Smooth muscle cell (in vitro differentiated cells): ENCODE data around the gene ZSCAN1. TPM values are rescaled to one million over a fixed set of nuclear protein-coding genes. Genes with fewer than 3 reads are reported as not detected.

ENCODE experiments used
- DNase-seq: peaks from one replicate; lab custom pipeline; 2025; ENCODE audit not compliant: unreplicated experiment; lab: John Stamatoyannopoulos, UW
- H2AFZ ChIP-seq: fragments of 200-600 bp; sonication (generic); 2 replicates; pipeline ENCODE4 v1.6.0; 2016; ENCODE audit warnings: antibody characterized with exemption, low read depth, mild to moderate bottlenecking
- H3F3A ChIP-seq: fragments of 200-600 bp; sonication (generic); 2 replicates; pipeline ENCODE4 v1.6.0; 2017; ENCODE audit warnings: antibody characterized with exemption, low read depth
- H3K27ac ChIP-seq: fragments of 200-600 bp; sonication (generic); 2 replicates; pipeline ENCODE4 v1.5.1; 2016; ENCODE audit warnings: low read depth, mild to moderate bottlenecking
- H3K27me3 ChIP-seq: fragments of 200-600 bp; sonication (generic); 2 replicates; pipeline ENCODE4 v1.6.1; 2016; ENCODE audit warnings: low read depth, mild to moderate bottlenecking
- H3K36me3 ChIP-seq: fragments of 200-600 bp; sonication (generic); 2 replicates; pipeline ENCODE4 v1.5.1; 2016; ENCODE audit warnings: low read depth
- H3K4me1 ChIP-seq: fragments of 200-600 bp; sonication (generic); 2 replicates; pipeline ENCODE4 v1.5.1; 2016; ENCODE audit warnings: low read depth
- H3K4me2 ChIP-seq: fragments of 200-600 bp; sonication (generic); 2 replicates; pipeline ENCODE4 v1.6.0; 2016; ENCODE audit warnings: mild to moderate bottlenecking
- H3K4me3 ChIP-seq: fragments of 200-600 bp; sonication (generic); 2 replicates; pipeline ENCODE4 v1.5.1; 2016; ENCODE audit warnings: mild to moderate bottlenecking
- H3K79me2 ChIP-seq: fragments of 200-600 bp; sonication (generic); 2 replicates; pipeline ENCODE4 v1.6.0; 2016; ENCODE audit warnings: low read depth, mild to moderate bottlenecking
- H3K9ac ChIP-seq: fragments of 200-600 bp; sonication (generic); 2 replicates; pipeline ENCODE4 v1.6.0; 2016; ENCODE audit warnings: low read depth
- H3K9me3 ChIP-seq: fragments of 200-600 bp; sonication (generic); replicated peaks from 2 replicates; pipeline ENCODE4 v1.5.1; 2016; ENCODE audit warnings: low read depth
- H4K20me1 ChIP-seq: fragments of 200-600 bp; sonication (generic); 2 replicates; pipeline ENCODE4 v1.6.0; 2016; ENCODE audit warnings: low read depth
- CTCF ChIP-seq: fragments of 200-600 bp; sonication (generic); IDR thresholded peaks from 2 replicates; pipeline ENCODE4 v1.5.1; 2017; ENCODE audit warnings: borderline replicate concordance, mild to moderate bottlenecking, antibody characterized with exemption; ENCODE audit not compliant: insufficient read depth, poor library complexity, severe bottlenecking
- WGBS: methylation state at CpG from one replicate; pipeline ENCODE4 v1.1.7; 2016; ENCODE audit warnings: low lambda C conversion rate; 5-methylcytosine and 5-hydroxymethylcytosine counted together
- polyA plus RNA-seq: library from polyadenylated mRNA; unstranded; fragments of >200 nt; fragmentation: Nextera tagmentation; extraction: Ambion mirVana; gene quantifications from 2 replicates; pipeline ENCODE4 v1.2.1, GENCODE V29; 2016
- total RNA-seq: library from RNA; depleted of rRNA; stranded (reverse); fragments of >200 nt; gene quantifications from 2 replicates; pipeline ENCODE4 v1.2.3, GENCODE V29; 2014

ZSCAN1 gene, protein sequence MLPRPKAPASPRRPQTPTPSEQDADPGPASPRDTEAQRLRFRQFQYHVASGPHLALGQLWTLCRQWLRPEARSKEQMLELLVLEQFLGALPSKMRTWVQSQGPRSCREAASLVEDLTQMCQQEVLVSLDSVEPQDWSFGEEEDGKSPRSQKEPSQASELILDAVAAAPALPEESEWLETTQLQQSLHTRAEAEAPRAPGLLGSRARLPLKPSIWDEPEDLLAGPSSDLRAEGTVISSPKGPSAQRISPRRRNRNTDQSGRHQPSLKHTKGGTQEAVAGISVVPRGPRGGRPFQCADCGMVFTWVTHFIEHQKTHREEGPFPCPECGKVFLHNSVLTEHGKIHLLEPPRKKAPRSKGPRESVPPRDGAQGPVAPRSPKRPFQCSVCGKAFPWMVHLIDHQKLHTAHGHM
- total RNA-seq (1.8 TPM in 1 of 2 replicates, not detected in the other), polyA plus RNA-seq (0.94 and 1.4 TPM in 2 replicates)

DNA sequence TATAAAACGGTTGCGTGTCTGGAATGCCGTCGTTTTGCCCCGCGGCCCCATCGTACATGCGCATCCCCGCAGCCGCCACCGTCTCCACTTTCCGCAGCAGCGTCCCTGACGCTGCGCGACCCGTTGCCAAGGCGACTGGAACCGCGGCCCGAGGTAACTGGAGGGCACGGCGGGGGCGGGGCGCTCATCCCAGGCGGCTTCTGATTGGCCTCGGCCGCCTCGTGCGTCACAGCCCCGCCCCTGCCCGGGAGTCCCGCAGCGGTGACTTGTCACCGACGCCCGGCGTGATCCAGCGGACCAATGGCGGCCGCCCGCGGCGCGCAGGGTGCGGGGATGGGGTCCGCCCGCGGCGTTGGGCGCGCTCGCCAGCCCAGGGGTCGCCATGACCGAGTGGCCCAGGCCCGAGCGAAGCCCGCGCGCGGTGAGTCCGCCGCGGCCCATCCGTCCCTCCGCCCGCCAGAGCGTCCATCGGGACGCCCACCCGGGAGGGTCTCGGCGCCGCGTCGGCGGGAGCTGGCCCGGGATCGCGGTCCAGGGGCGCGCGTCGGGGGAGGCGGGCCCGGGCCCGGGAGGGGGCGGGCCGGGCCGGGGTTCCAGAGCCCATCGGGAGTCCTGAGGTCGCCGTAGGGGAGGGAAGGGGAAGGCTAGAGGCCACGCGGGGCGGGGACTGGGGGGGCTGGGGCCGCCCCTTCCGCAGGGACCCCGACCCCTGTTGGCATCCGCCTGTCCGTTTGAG is at the start of gene ZSCAN1:
ZSCAN1 (plus strand) TSS at position 285 of the 736 bp plus-strand sequence. CDS start 3,812 bp downstream, outside the sequence.
- WGBS: under 1% methylated on average over 66 of the region's 101 CpGs
- TF ChIP-seq CTCF: no peak
- peak within 1 kb of the TSS; percentile 32 for H3K27ac ChIP-seq
- no peaks in the 10 kb centered on the region for H3F3A ChIP-seq
- peak; percentile 20 for DNase-seq
- no peaks in the 10 kb centered on the region for H3K4me1 ChIP-seq
- H3K27me3 ChIP-seq: no peaks in the 10 kb centered on the region
- H2AFZ ChIP-seq: no peak within 1 kb of the TSS
- H3K4me3 ChIP-seq: peak within 1 kb of the TSS; percentile 51
- no peaks in the 10 kb centered on the region for H3K36me3 ChIP-seq
- H3K9me3 ChIP-seq: no peaks in the 10 kb centered on the region
- peak within 1 kb of the TSS; percentile 39 for H3K9ac ChIP-seq
- H3K4me2 ChIP-seq: peak within 1 kb of the TSS; percentile 86
- no peaks in the 10 kb centered on the region for H4K20me1 ChIP-seq
- H3K79me2 ChIP-seq: no peaks in the 10 kb centered on the region

- H3F3A ChIP-seq: no peaks in the 10 kb centered on the region
- no peak for DNase-seq
- no peak overlapping the region for H3K27ac ChIP-seq
- peaks cover 8% of the 10 kb centered on the region for H3K79me2 ChIP-seq
- TF ChIP-seq CTCF: no peak
- 43% methylated on average over 1 of the region's 1 CpG for WGBS
- no peak overlapping the region for H3K4me3 ChIP-seq
- H3K9me3 ChIP-seq: peaks cover 66% of the 10 kb centered on the region
- no peak overlapping the region for H3K4me2 ChIP-seq
- H4K20me1 ChIP-seq: no peaks in the 10 kb centered on the region
- peaks cover 74% of the 10 kb centered on the region for H3K36me3 ChIP-seq
- H3K4me1 ChIP-seq: no peaks in the 10 kb centered on the region
- H2AFZ ChIP-seq: no peak overlapping the region
- H3K9ac ChIP-seq: no peak overlapping the region
- H3K27me3 ChIP-seq: no peaks in the 10 kb centered on the region
Measured at GRCh38 chr19:57992841-57993240, 41.0 kb upstream of the ZSCAN1 start.

DNA sequence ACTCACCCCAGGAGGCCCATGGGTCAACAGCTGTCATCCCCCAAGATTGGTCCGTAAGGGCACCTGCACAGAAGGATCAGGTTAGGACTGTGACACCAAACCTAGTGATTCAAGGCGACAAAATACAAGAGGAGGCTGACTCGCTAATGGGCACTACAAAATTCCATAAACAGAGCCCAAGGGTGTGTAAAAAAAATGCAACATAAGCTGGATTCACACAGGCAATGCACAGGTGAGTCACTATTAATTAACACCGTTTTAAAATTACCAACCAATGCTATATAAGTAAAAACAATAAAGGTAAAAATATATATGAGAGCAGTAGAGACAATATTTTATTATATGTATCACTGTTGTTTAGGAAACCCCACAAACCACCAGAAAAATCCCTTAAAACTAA is 33.1 kb upstream of the ZSCAN1 start:
- Histone ChIP-seq H3K4me2 (no peak overlapping the region), H3F3A (no peaks in the 10 kb centered on the region), H3K36me3 (peaks cover 51% of the 10 kb centered on the region), H3K27me3 (no peaks in the 10 kb centered on the region), H4K20me1 (no peaks in the 10 kb centered on the region), H3K4me3 (peak overlapping the region; percentile 96), H3K79me2 (peaks cover 33% of the 10 kb centered on the region), H3K4me1 (peaks cover 7% of the 10 kb centered on the region), H3K9ac (no peak overlapping the region), H3K27ac (no peak overlapping the region), H2AFZ (no peak overlapping the region), H3K9me3 (peaks cover 14% of the 10 kb centered on the region)
- 96% methylated on average over 4 of the region's 4 CpGs for WGBS
- TF ChIP-seq CTCF: no peak
- DNase-seq: no peak
